HEK293 (cell line): ENCODE measurements around the gene NAGPA.
A peak's percentile ranks its signal among the peaks of the same experiment; 100 is the strongest.

Experiments used
- CTCF ChIA-PET: fragments of 350-600 bp; formaldehyde crosslinking; extraction: SDS; loops from one replicate; lab custom pipeline; 2021; ENCODE audit warnings: antibody characterized with exemption; lab: Yijun Ruan, JAX
- POLR2A ChIA-PET: fragments of 300-600 bp; formaldehyde crosslinking; extraction: SDS; loops from one replicate; lab custom pipeline; 2020; ENCODE audit warnings: antibody characterized with exemption, inconsistent platforms; lab: Yijun Ruan, JAX
- H3K27ac ChIP-seq: fragments of 200-500 bp; sonication (Bioruptor generic); 2 replicates; pipeline ENCODE4 v1.5.1; 2014; ENCODE audit warnings: low read depth, low read length, control low read depth, inconsistent platforms; ENCODE audit errors: extremely low read depth
- H3K36me3 ChIP-seq, 2 experiments: fragments of 200-500 bp in 1 of 2; sonication (Bioruptor generic) in 1 of 2; 1 replicate in 1 of 2; 2 replicates in 1 of 2; pipeline ENCODE4 v1.5.1; 2014 to 2017; ENCODE audit warnings: inconsistent platforms in 2 of 2, low read length in 2 of 2; ENCODE audit not compliant: control insufficient read depth in 2 of 2, insufficient read depth in 1 of 2
- H3K4me1 ChIP-seq: fragments of 200-500 bp; sonication (Bioruptor generic); 2 replicates; pipeline ENCODE4 v1.5.1; 2014; ENCODE audit warnings: mild to moderate bottlenecking, low read length, inconsistent platforms; ENCODE audit not compliant: control insufficient read depth, insufficient read depth
- H3K4me3 ChIP-seq: 2 replicates; pipeline ENCODE4 v1.5.1; 2011; ENCODE audit warnings: low read depth, mild to moderate bottlenecking, control low read depth, low read length, moderate library complexity
- H3K9me3 ChIP-seq: fragments of 200-500 bp; sonication (Bioruptor generic); 2 replicates; pipeline ENCODE4 v1.5.1; 2014; ENCODE audit warnings: low read depth, low read length, inconsistent platforms; ENCODE audit not compliant: control insufficient read depth, insufficient read depth
- KLF7 ChIP-seq: fragments of 450-650 bp; formaldehyde crosslinking; IDR thresholded peaks from 2 replicates; pipeline ENCODE4 v1.5.1; 2016; ENCODE audit warnings: missing biosample characterization, missing genetic modification characterization, borderline replicate concordance
- ZBTB6 ChIP-seq: fragments of 450-650 bp; formaldehyde crosslinking; IDR thresholded peaks from 2 replicates; pipeline ENCODE4 v1.5.1; 2017; ENCODE audit warnings: missing biosample characterization, missing genetic modification characterization
- ZFP3 ChIP-seq: fragments of 450-650 bp; formaldehyde crosslinking; IDR thresholded peaks from 2 replicates; pipeline ENCODE4 v1.5.1; 2016; ENCODE audit warnings: low read depth, missing biosample characterization, missing genetic modification characterization
- ZNF214 ChIP-seq: fragments of 450-650 bp; formaldehyde crosslinking; IDR thresholded peaks from 2 replicates; pipeline ENCODE4 v1.5.1; 2017; ENCODE audit warnings: missing biosample characterization, mild to moderate bottlenecking, missing genetic modification characterization, borderline replicate concordance
- ZNF26 ChIP-seq: fragments of 450-650 bp; formaldehyde crosslinking; IDR thresholded peaks from 2 replicates; pipeline ENCODE4 v1.5.1; 2016; ENCODE audit warnings: missing biosample characterization, missing genetic modification characterization

Gene NAGPA

DNA sequence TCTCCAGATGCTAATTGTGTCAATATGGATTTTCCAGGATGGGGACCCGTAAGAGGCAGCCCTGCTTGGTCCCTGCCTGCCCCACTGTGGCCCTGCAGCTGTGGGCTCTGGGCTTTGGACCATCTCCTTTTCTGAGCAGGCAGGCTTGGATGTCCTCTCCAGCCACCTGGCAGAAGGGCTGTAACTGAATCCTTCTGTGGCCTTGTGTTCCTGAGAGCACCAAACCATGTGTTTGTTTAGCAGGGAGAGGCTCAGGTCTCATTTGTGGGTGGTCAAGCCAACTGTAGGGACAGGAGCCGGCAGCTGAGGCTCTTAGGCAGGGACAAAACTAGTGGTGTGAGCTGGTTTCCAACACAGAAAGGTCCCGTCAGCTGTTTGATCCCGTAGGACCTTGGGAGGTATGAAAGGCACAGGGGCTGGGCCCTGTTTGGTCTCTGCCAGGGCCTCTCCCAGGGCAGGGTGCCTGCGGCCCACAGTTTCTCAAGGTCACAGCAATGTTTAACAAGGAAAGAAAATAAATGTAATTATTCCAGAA lies 57.1 kb downstream of the NAGPA start (continued):
- no peak for TF ChIP-seq ZFP3
- no peak for TF ChIP-seq ZNF214 (tag by site-specific recombination)
- no peak for TF ChIP-seq KLF7 (tag by site-specific recombination)
- no peak for TF ChIP-seq ZBTB6 (tag by site-specific recombination)

DNA sequence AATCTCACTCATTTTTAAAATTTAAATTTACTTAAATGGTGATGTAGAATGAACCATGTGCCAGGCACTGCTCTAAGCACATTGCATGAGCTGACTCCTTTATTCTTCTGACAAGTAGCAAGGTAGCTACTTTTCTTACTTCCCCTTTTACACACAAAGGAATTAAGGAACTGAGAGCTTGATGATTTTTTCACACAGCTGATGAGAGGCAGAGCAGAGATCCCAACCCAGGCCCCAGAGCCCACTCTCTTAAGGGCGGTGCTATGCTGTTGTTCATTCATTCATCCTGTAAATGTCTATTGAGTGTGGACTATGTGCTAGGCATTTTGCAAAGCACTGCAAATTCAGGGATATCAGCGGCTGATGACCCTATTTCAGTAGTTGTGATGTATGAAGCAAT lies 57.7 kb downstream of the NAGPA start:
- Histone ChIP-seq H3K9me3 (no peaks in the 10 kb centered on the region), H3K36me3 (no peaks in the 10 kb centered on the region), H3K4me3 (no peak overlapping the region), H3K27ac (no peak overlapping the region), H3K4me1 (no peaks in the 10 kb centered on the region)
- ChIA-PET POLR2A (no interaction called here), CTCF (no interaction called here)
- TF ChIP-seq ZNF26, result peak; percentile 94
- no peak for TF ChIP-seq ZBTB6 (tag by site-specific recombination)
- TF ChIP-seq, all 188 proteins: peak for 1
